Heart left ventricle (tissue), 13 donors: ENCODE data around the gene CDH18.

Source experiments
- POLR2A ChIP-seq, 2 donors: fragments of 450-650 bp; IDR thresholded peaks; one replicate each; pipeline ENCODE4 v1.6.1; 2017; ENCODE audit warnings: antibody characterized with exemption in 2 of 2, mild to moderate bottlenecking in 2 of 2, moderate library complexity in 2 of 2
- TF ChIP-seq, protein P1 (sequence below), 12 donors: fragments of 200-600 bp; sonication (generic) in 4 of 12; IDR thresholded peaks; one replicate each; pipeline versions ENCODE4 v1.5.0 to v1.8.0; 2018 to 2022; ENCODE audit warnings: antibody characterized with exemption in 12 of 12, mild to moderate bottlenecking in 5 of 12
- donor health status: ischemic (EF 13 %, LVEDD 7.1; RV severe dilation, severe dysfunction).
- donor health status: DM: no; HTN: yes; CAD: no.
- donor health status: DM: no; HTN: no; CAD: no.
- donor health status: ischemic (EF 25% LVEDD 6.9; RV normal size, moderate dysfunction).
- donor health status: ischemic (EF 25% LVEDD 5.7; RV mildly dilated, moderate dysfunction).
- donor health status: ischemic (EF 35%, LVEDD 5.7; RV mildly dilated, moderate dysfunction).
- donor health status: nonischemic (EF 11% LVEDD 7.7; RV severe dilation, severe dysfunction).
- donor health status: DM: yes; HTN: yes; CAD: no.
- donor health status: PGD.
- donor health status: ischemic (EF 29% LVEDD 5.4; RV normal size, mild dysfunction).
- donor health status: nonischemic (EF 23%, LVEDD 6.1; RV moderate dilation, normal function).

DNA sequence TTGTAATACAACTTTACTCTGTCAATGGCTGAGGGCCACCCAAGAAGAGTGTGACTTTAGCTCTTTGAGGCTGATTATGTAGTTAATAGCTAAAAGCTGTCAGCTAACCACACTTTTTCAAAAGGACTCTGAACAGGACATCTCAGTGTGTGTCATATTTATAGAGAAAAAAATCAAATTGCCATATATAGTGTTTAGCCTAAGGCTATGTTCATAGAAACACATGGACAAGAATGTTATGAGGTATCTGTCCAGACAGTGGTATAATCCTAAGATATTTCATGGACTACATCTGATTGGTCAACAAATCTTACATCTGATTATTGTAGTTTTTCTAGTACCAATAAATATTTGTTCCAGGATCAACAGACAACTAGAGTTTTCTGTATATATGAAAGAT lies 42.1 kb upstream of the CDH18 start:
- TF ChIP-seq, protein P1, sequence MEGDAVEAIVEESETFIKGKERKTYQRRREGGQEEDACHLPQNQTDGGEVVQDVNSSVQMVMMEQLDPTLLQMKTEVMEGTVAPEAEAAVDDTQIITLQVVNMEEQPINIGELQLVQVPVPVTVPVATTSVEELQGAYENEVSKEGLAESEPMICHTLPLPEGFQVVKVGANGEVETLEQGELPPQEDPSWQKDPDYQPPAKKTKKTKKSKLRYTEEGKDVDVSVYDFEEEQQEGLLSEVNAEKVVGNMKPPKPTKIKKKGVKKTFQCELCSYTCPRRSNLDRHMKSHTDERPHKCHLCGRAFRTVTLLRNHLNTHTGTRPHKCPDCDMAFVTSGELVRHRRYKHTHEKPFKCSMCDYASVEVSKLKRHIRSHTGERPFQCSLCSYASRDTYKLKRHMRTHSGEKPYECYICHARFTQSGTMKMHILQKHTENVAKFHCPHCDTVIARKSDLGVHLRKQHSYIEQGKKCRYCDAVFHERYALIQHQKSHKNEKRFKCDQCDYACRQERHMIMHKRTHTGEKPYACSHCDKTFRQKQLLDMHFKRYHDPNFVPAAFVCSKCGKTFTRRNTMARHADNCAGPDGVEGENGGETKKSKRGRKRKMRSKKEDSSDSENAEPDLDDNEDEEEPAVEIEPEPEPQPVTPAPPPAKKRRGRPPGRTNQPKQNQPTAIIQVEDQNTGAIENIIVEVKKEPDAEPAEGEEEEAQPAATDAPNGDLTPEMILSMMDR (IDR thresholded peaks at IDR 0.05): no peak
- no peak for TF ChIP-seq POLR2A (IDR thresholded peaks at IDR 0.05)
